T-helper 1 cell treated with Interleukin-12 subunit alpha and Interleukin-12 subunit beta and Interleukin-4 antibody, amounts not matched to agents 30 μg/mL and 1 μg/mL, for 36 hours (primary cell): ENCODE measurements around the gene RSBN1L.
"Not testable (repeated sequence)": the region's sequence is repeated elsewhere in the genome, so short reads cannot be mapped to it uniquely, and the experiment has no call there.

Source experiments
- H3K27ac Mint-ChIP-seq: one replicate; pipeline ENCODE4 v1.8.0; 2021; ENCODE audit warnings: mild to moderate bottlenecking, mixed read lengths
- H3K27me3 Mint-ChIP-seq: one replicate; pipeline ENCODE4 v1.8.0; 2021; ENCODE audit warnings: low read depth, mixed read lengths
- H3K36me3 Mint-ChIP-seq: one replicate; pipeline ENCODE4 v1.8.0; 2021; ENCODE audit warnings: low read depth, mixed read lengths
- H3K4me1 Mint-ChIP-seq: one replicate; pipeline ENCODE4 v1.8.0; 2021; ENCODE audit warnings: low read depth, mixed read lengths
- H3K4me3 Mint-ChIP-seq: one replicate; pipeline ENCODE4 v1.8.0; 2021; ENCODE audit warnings: mild to moderate bottlenecking, moderate library complexity, mixed read lengths
- H3K9me3 Mint-ChIP-seq: one replicate; pipeline ENCODE4 v1.8.0; 2021; ENCODE audit warnings: mixed read lengths

Gene RSBN1L

GRCh38 chr7:77699056-77699455 lies 2.8 kb downstream of the RSBN1L start:
- H3K4me1 Mint-ChIP-seq, result peaks cover 40% of the 10 kb centered on the region
- H3K9me3 Mint-ChIP-seq, result no peaks in the 10 kb centered on the region
- H3K27me3 Mint-ChIP-seq, result no peaks in the 10 kb centered on the region
- no peak overlapping the region for H3K27ac Mint-ChIP-seq
- H3K4me3 Mint-ChIP-seq, result peak overlapping the region; percentile 37
- peaks cover 24% of the 10 kb centered on the region for H3K36me3 Mint-ChIP-seq

GRCh38 chr7:77702513-77702912 lies 6.3 kb downstream of the RSBN1L start:
- H3K4me3 Mint-ChIP-seq, result no peak overlapping the region
- peaks cover 35% of the 10 kb centered on the region for H3K4me1 Mint-ChIP-seq
- H3K27ac Mint-ChIP-seq, result no peak overlapping the region
- peaks cover 17% of the 10 kb centered on the region for H3K36me3 Mint-ChIP-seq
- no peaks in the 10 kb centered on the region for H3K27me3 Mint-ChIP-seq
- H3K9me3 Mint-ChIP-seq, result no peaks in the 10 kb centered on the region

- H3K36me3 Mint-ChIP-seq, result peaks cover 19% of the 10 kb centered on the region
- H3K9me3 Mint-ChIP-seq, result no peaks in the 10 kb centered on the region
- H3K4me3 Mint-ChIP-seq, result no peak overlapping the region
- H3K27me3 Mint-ChIP-seq, result no peaks in the 10 kb centered on the region
- H3K27ac Mint-ChIP-seq, result no peak overlapping the region
- H3K4me1 Mint-ChIP-seq, result peaks cover 32% of the 10 kb centered on the region
Observed at GRCh38 chr7:77702968-77703472, 6.8 kb downstream of the RSBN1L start.

- not testable (repeated sequence) for H3K9me3 Mint-ChIP-seq, H3K27me3 Mint-ChIP-seq, H3K4me3 Mint-ChIP-seq, H3K27ac Mint-ChIP-seq
- Mint-ChIP-seq H3K36me3 (peaks cover 23% of the 10 kb centered on the region), H3K4me1 (peaks cover 32% of the 10 kb centered on the region)
Observed at GRCh38 chr7:77703669-77704068, 7.4 kb downstream of the RSBN1L start.

GRCh38 chr7:77707504-77707992 lies 11.3 kb downstream of the RSBN1L start:
- Mint-ChIP-seq H3K9me3 (no peaks in the 10 kb centered on the region), H3K27me3 (no peaks in the 10 kb centered on the region), H3K36me3 (peaks cover 18% of the 10 kb centered on the region), H3K4me3 (no peak overlapping the region), H3K27ac (no peak overlapping the region), H3K4me1 (peaks cover 21% of the 10 kb centered on the region)

- no peak overlapping the region for H3K27ac Mint-ChIP-seq
- H3K4me1 Mint-ChIP-seq, result peaks cover 13% of the 10 kb centered on the region
- H3K36me3 Mint-ChIP-seq, result peaks cover 16% of the 10 kb centered on the region
- no peak overlapping the region for H3K4me3 Mint-ChIP-seq
- no peaks in the 10 kb centered on the region for H3K9me3 Mint-ChIP-seq
- no peaks in the 10 kb centered on the region for H3K27me3 Mint-ChIP-seq
Observed at GRCh38 chr7:77710067-77710466, 13.8 kb downstream of the RSBN1L start.

GRCh38 chr7:77710861-77711260 lies 14.6 kb downstream of the RSBN1L start:
- Mint-ChIP-seq H3K4me3 (no peak overlapping the region), H3K4me1 (peaks cover 17% of the 10 kb centered on the region)

GRCh38 chr7:77714195-77714594 lies 17.9 kb downstream of the RSBN1L start:
- Mint-ChIP-seq H3K4me3 (no peak overlapping the region), H3K27me3 (no peaks in the 10 kb centered on the region), H3K36me3 (peaks cover 13% of the 10 kb centered on the region), H3K27ac (no peak overlapping the region), H3K9me3 (no peaks in the 10 kb centered on the region), H3K4me1 (peaks cover 13% of the 10 kb centered on the region)

More at GRCh38 chr7:77710861-77711260, 14.6 kb downstream of the RSBN1L start:
- Mint-ChIP-seq H3K27me3 (no peaks in the 10 kb centered on the region), H3K36me3 (peaks cover 16% of the 10 kb centered on the region), H3K9me3 (no peaks in the 10 kb centered on the region), H3K27ac (no peak overlapping the region)

GRCh38 chr7:77714931-77715330 lies 18.7 kb downstream of the RSBN1L start:
- H3K9me3 Mint-ChIP-seq, H3K27ac Mint-ChIP-seq, H3K27me3 Mint-ChIP-seq, H3K4me3 Mint-ChIP-seq: not testable (repeated sequence)
- Mint-ChIP-seq H3K36me3 (peaks cover 13% of the 10 kb centered on the region), H3K4me1 (peaks cover 13% of the 10 kb centered on the region)

- Mint-ChIP-seq H3K4me1 (peaks cover 10% of the 10 kb centered on the region), H3K9me3 (no peaks in the 10 kb centered on the region), H3K36me3 (peaks cover 5% of the 10 kb centered on the region)
Observed at GRCh38 chr7:77716804-77717203, 20.5 kb downstream of the RSBN1L start.

GRCh38 chr7:77717566-77717965 lies 21.3 kb downstream of the RSBN1L start:
- H3K27ac Mint-ChIP-seq, result not testable (repeated sequence)

More at GRCh38 chr7:77716804-77717203, 20.5 kb downstream of the RSBN1L start:
- Mint-ChIP-seq H3K27ac (no peak overlapping the region), H3K27me3 (no peaks in the 10 kb centered on the region), H3K4me3 (no peak overlapping the region)

GRCh38 chr7:77727527-77727926 lies 31.3 kb downstream of the RSBN1L start:
- H3K4me3 Mint-ChIP-seq, result no peak overlapping the region
- no peak overlapping the region for H3K27ac Mint-ChIP-seq
- no peaks in the 10 kb centered on the region for H3K9me3 Mint-ChIP-seq
- no peaks in the 10 kb centered on the region for H3K27me3 Mint-ChIP-seq
- peaks cover 2% of the 10 kb centered on the region for H3K36me3 Mint-ChIP-seq
- peaks cover 14% of the 10 kb centered on the region for H3K4me1 Mint-ChIP-seq

More at GRCh38 chr7:77717566-77717965, 21.3 kb downstream of the RSBN1L start:
- H3K27me3 Mint-ChIP-seq, H3K4me1 Mint-ChIP-seq, H3K36me3 Mint-ChIP-seq, H3K4me3 Mint-ChIP-seq, H3K9me3 Mint-ChIP-seq: not testable (repeated sequence)

- no peak overlapping the region for H3K27ac Mint-ChIP-seq
- H3K36me3 Mint-ChIP-seq, result peaks cover 2% of the 10 kb centered on the region
- H3K9me3 Mint-ChIP-seq, result no peaks in the 10 kb centered on the region
- H3K27me3 Mint-ChIP-seq, result no peaks in the 10 kb centered on the region
- peak overlapping the region; percentile 3 for H3K4me3 Mint-ChIP-seq
- H3K4me1 Mint-ChIP-seq, result peaks cover 14% of the 10 kb centered on the region
Observed at GRCh38 chr7:77727936-77728701, 31.9 kb downstream of the RSBN1L start.

GRCh38 chr7:77729574-77730348 lies 33.5 kb downstream of the RSBN1L start:
- Mint-ChIP-seq H3K9me3 (no peaks in the 10 kb centered on the region), H3K27ac (no peak overlapping the region), H3K36me3 (peaks cover 2% of the 10 kb centered on the region), H3K4me3 (no peak overlapping the region), H3K27me3 (no peaks in the 10 kb centered on the region), H3K4me1 (peaks cover 14% of the 10 kb centered on the region)

- Mint-ChIP-seq H3K27me3 (no peaks in the 10 kb centered on the region), H3K36me3 (peaks cover 6% of the 10 kb centered on the region), H3K27ac (no peak overlapping the region), H3K4me3 (no peak overlapping the region), H3K4me1 (peaks cover 14% of the 10 kb centered on the region), H3K9me3 (no peaks in the 10 kb centered on the region)
Observed at GRCh38 chr7:77731716-77732115, 35.5 kb downstream of the RSBN1L start.
